Measurements from ENCODE around the gene FSCN2.

Gene FSCN2

DNA sequence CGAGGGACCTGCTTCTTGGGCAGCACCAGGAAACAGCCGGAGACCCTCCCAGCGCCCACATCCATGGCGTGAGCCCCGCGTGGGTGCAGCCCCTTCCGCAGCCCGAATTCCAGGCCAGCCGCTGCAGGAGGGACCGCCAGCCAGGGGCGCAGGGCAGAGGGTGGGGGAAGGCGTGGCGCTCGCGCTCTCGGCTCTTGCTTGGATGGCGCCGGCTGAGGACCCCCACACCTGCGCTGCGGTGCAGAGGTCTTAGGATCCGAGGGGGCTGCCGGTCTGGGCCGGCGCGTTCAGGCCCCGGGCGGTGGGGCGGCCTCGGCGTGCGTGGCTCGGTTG lies 44.3 kb upstream of the FSCN2 start:
- H3K9me3 ChIP-seq (ENCODE audit: control insufficient read depth, low read length) = no peaks in the 10 kb centered on the region
- H3K79me2 ChIP-seq = no peaks in the 10 kb centered on the region
- no peak for TF ChIP-seq CTCF (IDR thresholded peaks at IDR 0.05)
- H3K9ac ChIP-seq = no peak overlapping the region
- H3K4me1 ChIP-seq = peaks cover 8% of the 10 kb centered on the region
- H3K4me3 ChIP-seq (ENCODE audit: low read depth, low read length) = peak overlapping the region; percentile 25
- H3K27me3 ChIP-seq (ENCODE audit: control insufficient read depth, insufficient read depth, low read length) = no peaks in the 10 kb centered on the region
- H3K27ac ChIP-seq = no peak overlapping the region
- peak overlapping the region; percentile 61 for H2AFZ ChIP-seq
- H3K4me2 ChIP-seq (ENCODE audit: low read length) = peak overlapping the region; percentile 78
- no peaks in the 10 kb centered on the region for H3K36me3 ChIP-seq (ENCODE audit: control insufficient read depth, insufficient read depth, low read length)

GRCh38 chr17:81484195-81484979 lies 43.8 kb upstream of the FSCN2 start:
- Histone ChIP-seq H3K79me2 (no peaks in the 10 kb centered on the region), H3K9me3 (ENCODE audit: control insufficient read depth, low read length) (no peaks in the 10 kb centered on the region), H3K27ac (no peak overlapping the region), H3K9ac (no peak overlapping the region), H3K36me3 (ENCODE audit: control insufficient read depth, insufficient read depth, low read length) (no peaks in the 10 kb centered on the region), H3K4me3 (ENCODE audit: low read depth, low read length) (peak overlapping the region; percentile 25), H2AFZ (peak overlapping the region; percentile 86), H3K4me1 (peaks cover 8% of the 10 kb centered on the region), H3K27me3 (ENCODE audit: control insufficient read depth, insufficient read depth, low read length) (no peaks in the 10 kb centered on the region), H3K4me2 (ENCODE audit: low read length) (peak overlapping the region; percentile 78)
- TF ChIP-seq CTCF (IDR thresholded peaks at IDR 0.05) = peak; percentile 100

DNA sequence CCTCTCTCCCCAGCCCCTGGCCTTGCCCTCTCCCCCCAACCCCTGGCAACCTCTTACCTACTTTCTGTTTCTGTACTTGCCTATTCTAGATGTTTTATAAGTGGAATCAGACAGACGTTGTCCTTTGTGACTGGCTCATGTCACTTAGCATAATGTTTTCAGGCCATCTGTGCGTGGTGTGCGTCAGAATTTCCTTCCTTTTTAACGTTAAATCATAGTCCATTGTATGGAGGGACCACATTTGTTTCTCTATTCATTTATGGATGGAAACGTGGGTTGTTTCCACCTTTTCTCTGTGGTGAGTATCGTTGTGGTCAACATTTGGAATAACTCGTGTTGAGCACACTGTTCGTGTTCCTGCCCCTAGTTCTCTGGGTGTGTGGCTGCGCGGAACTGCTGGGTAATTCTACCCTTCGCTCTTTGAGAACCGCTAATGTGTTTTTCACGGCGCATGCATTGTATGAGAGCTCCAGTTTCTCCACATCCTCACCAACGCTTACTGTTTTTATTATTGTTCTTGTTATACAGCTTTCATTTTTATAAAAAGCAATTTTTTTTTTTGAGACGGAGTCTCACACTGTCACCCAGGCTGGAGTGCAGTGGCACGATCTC lies 41.9 kb upstream of the FSCN2 start:
- no peak for TF ChIP-seq CTCF (IDR thresholded peaks at IDR 0.05)
- H3K4me2 ChIP-seq (ENCODE audit: low read length) = no peak overlapping the region
- no peak overlapping the region for H3K4me3 ChIP-seq (ENCODE audit: low read depth, low read length)
- no peaks in the 10 kb centered on the region for H3K79me2 ChIP-seq
- H3K27me3 ChIP-seq (ENCODE audit: control insufficient read depth, insufficient read depth, low read length) = no peaks in the 10 kb centered on the region
- no peaks in the 10 kb centered on the region for H3K9me3 ChIP-seq (ENCODE audit: control insufficient read depth, low read length)
- H3K36me3 ChIP-seq (ENCODE audit: control insufficient read depth, insufficient read depth, low read length) = no peaks in the 10 kb centered on the region
- no peak overlapping the region for H3K9ac ChIP-seq
- H3K4me1 ChIP-seq = peaks cover 8% of the 10 kb centered on the region
- H2AFZ ChIP-seq = no peak overlapping the region
- no peak overlapping the region for H3K27ac ChIP-seq

GRCh38 chr17:81487089-81487486 lies 41.1 kb upstream of the FSCN2 start:
- Histone ChIP-seq H3K4me2 (ENCODE audit: low read length) (peak overlapping the region; percentile 98), H3K36me3 (ENCODE audit: control insufficient read depth, insufficient read depth, low read length) (no peaks in the 10 kb centered on the region), H3K4me1 (peaks cover 5% of the 10 kb centered on the region), H3K4me3 (ENCODE audit: low read depth, low read length) (peak overlapping the region; percentile 86), H3K79me2 (no peaks in the 10 kb centered on the region), H3K27me3 (ENCODE audit: control insufficient read depth, insufficient read depth, low read length) (no peaks in the 10 kb centered on the region), H3K9ac (no peak overlapping the region), H3K27ac (no peak overlapping the region), H3K9me3 (ENCODE audit: control insufficient read depth, low read length) (no peaks in the 10 kb centered on the region), H2AFZ (no peak overlapping the region)
- TF ChIP-seq CTCF (IDR thresholded peaks at IDR 0.05) = no peak

All from parathyroid adenoma (tissue), 2 donors.